ENCODE measurements around the gene BAX.
"Not testable (repeated sequence)": the region's sequence is repeated elsewhere in the genome, so short reads cannot be mapped to it uniquely, and the experiment has no call there.

BAX gene

GRCh38 chr19:48954595-48955307 lies at the start of gene BAX:
TSS of gene BAX (plus strand) at chr19:48954875. CDS start at chr19:48954929, 54 bp downstream.
- peak; percentile 94 for DNase-seq

GRCh38 chr19:48905664-48906063 lies 49.0 kb upstream of the BAX start:
- no peak for DNase-seq

- no peak for DNase-seq
Observed at GRCh38 chr19:48906324-48906723, 48.4 kb upstream of the BAX start.

GRCh38 chr19:48907671-48908070 lies 47.0 kb upstream of the BAX start:
- DNase-seq = no peak

GRCh38 chr19:48909424-48910077 lies 45.1 kb upstream of the BAX start:
- not testable (repeated sequence) for DNase-seq

- DNase-seq = no peak
Observed at GRCh38 chr19:48910803-48911202, 43.9 kb upstream of the BAX start.

- DNase-seq = no peak
Observed at GRCh38 chr19:48913114-48913889, 41.4 kb upstream of the BAX start.

- DNase-seq = no peak
Observed at GRCh38 chr19:48914181-48914580, 40.5 kb upstream of the BAX start.

GRCh38 chr19:48915757-48916156 lies 38.9 kb upstream of the BAX start:
- no peak for DNase-seq

- no peak for DNase-seq
Observed at GRCh38 chr19:48918071-48918470, 36.6 kb upstream of the BAX start.

- DNase-seq = no peak
Observed at GRCh38 chr19:48918801-48919247, 35.9 kb upstream of the BAX start.

GRCh38 chr19:48919271-48919670 lies 35.4 kb upstream of the BAX start:
- DNase-seq = not testable (repeated sequence)

GRCh38 chr19:48920949-48921348 lies 33.7 kb upstream of the BAX start:
- no peak for DNase-seq

- DNase-seq = no peak
Observed at GRCh38 chr19:48921721-48922500, 32.8 kb upstream of the BAX start.

GRCh38 chr19:48922548-48923490 lies 31.9 kb upstream of the BAX start:
- DNase-seq = no peak

- no peak for DNase-seq
Observed at GRCh38 chr19:48925240-48925843, 29.3 kb upstream of the BAX start.

GRCh38 chr19:48925890-48926289 lies 28.8 kb upstream of the BAX start:
- not testable (repeated sequence) for DNase-seq

- DNase-seq = peak; percentile 16
Observed at GRCh38 chr19:48926909-48927308, 27.8 kb upstream of the BAX start.

- DNase-seq = not testable (repeated sequence)
Observed at GRCh38 chr19:48927692-48928091, 27.0 kb upstream of the BAX start.

GRCh38 chr19:48928164-48929025 lies 26.3 kb upstream of the BAX start:
- no peak for DNase-seq
